GM19035 (cell line): ENCODE results near the gene TPRG1L.

Experiments used
- ATAC-seq: cut with Tn5 transposase; IDR thresholded peaks from one replicate; pipeline ENCODE4 v1.9.1; 2021; ENCODE audit not compliant: unreplicated experiment

TPRG1L gene

GRCh38 chr1:3626025-3626424 lies 1.2 kb downstream of the TPRG1L start:
- ATAC-seq = no peak

GRCh38 chr1:3627515-3628253 lies 2.9 kb downstream of the TPRG1L start:
- ATAC-seq = no peak

GRCh38 chr1:3628445-3628844 lies 3.6 kb downstream of the TPRG1L start:
- ATAC-seq = no peak

GRCh38 chr1:3629561-3630160 lies 4.8 kb downstream of the TPRG1L start:
- no peak for ATAC-seq

GRCh38 chr1:3630161-3630611 lies 5.4 kb downstream of the TPRG1L start:
- ATAC-seq = no peak

GRCh38 chr1:3630914-3631313 lies 6.1 kb downstream of the TPRG1L start:
- ATAC-seq = no peak

- ATAC-seq = no peak
These were observed 6.8 kb downstream of the TPRG1L start for GRCh38 chr1:3631320-3632260.

- no peak for ATAC-seq
These were observed 7.5 kb downstream of the TPRG1L start for GRCh38 chr1:3632298-3632697.

GRCh38 chr1:3632716-3633343 lies 8.0 kb downstream of the TPRG1L start:
- no peak for ATAC-seq

- ATAC-seq = no peak
These were observed 8.7 kb downstream of the TPRG1L start for GRCh38 chr1:3633344-3634058.

- no peak for ATAC-seq
These were observed 9.4 kb downstream of the TPRG1L start for GRCh38 chr1:3634059-3634800.

GRCh38 chr1:3636080-3636479 lies 11.3 kb downstream of the TPRG1L start:
- ATAC-seq = no peak

GRCh38 chr1:3636531-3636930 lies 11.7 kb downstream of the TPRG1L start:
- ATAC-seq = no peak

GRCh38 chr1:3638027-3638426 lies 13.2 kb downstream of the TPRG1L start:
- no peak for ATAC-seq

- no peak for ATAC-seq
These were observed 13.9 kb downstream of the TPRG1L start for GRCh38 chr1:3638676-3639075.

GRCh38 chr1:3639397-3639911 lies 14.6 kb downstream of the TPRG1L start:
- no peak for ATAC-seq

GRCh38 chr1:3640121-3640837 lies 15.5 kb downstream of the TPRG1L start:
- no peak for ATAC-seq

GRCh38 chr1:3641046-3641760 lies 16.4 kb downstream of the TPRG1L start:
- no peak for ATAC-seq
